HG02610 (cell line): ENCODE results near the gene ADAMTSL3.

ENCODE experiments used
- ATAC-seq: cut with Tn5 transposase; IDR thresholded peaks from one replicate; pipeline ENCODE4 v1.9.1; 2021; ENCODE audit warnings: mild to moderate bottlenecking, moderate library complexity; ENCODE audit not compliant: unreplicated experiment

Gene ADAMTSL3

DNA sequence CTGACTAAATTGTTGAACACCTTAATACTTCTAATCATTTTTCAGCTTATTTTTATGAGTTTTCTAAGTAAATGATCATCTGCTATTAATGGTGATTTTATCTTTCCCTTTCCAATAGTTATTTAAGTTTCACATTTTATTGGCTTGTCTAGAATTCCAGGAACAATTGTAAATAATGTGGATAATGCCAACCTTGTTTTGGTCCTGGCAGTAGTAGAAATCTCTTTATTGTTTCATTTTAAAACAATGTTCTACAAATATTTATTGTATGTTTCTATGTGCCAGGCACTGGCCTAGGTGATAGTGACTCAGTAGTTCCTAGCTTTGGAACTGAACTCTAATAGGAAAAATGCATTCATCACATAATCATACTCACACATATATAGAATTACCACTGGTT lies 264.1 kb downstream of the ADAMTSL3 start:
- ATAC-seq, result no peak

- ATAC-seq, result peak; percentile 88
Measured at GRCh38 chr15:83919319-83919830, 265.5 kb downstream of the ADAMTSL3 start.

DNA sequence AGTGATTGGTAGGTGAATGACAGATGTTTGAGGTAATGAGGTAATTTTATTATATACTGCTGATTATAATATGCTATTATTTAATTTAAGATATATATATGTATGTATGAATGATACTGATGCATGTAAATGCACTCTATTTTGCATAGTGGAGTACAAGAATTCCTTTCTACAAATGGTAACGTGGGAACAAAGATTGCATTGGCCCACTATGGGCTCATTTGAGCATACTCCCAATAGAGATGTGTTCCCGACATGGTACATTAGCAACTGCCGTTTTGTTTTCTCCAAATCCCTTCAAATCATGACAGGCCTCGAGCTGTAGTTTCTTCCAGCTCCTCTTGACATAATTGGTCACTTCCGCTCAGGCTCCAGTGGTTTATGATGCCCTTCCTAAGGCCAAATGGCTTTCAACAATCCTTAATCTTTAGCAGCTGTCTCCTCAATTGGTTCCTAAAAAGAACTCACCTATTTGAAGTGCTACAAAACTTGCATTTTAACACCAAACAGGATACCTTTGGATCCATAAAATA lies 266.1 kb downstream of the ADAMTSL3 start:
- ATAC-seq, result no peak

DNA sequence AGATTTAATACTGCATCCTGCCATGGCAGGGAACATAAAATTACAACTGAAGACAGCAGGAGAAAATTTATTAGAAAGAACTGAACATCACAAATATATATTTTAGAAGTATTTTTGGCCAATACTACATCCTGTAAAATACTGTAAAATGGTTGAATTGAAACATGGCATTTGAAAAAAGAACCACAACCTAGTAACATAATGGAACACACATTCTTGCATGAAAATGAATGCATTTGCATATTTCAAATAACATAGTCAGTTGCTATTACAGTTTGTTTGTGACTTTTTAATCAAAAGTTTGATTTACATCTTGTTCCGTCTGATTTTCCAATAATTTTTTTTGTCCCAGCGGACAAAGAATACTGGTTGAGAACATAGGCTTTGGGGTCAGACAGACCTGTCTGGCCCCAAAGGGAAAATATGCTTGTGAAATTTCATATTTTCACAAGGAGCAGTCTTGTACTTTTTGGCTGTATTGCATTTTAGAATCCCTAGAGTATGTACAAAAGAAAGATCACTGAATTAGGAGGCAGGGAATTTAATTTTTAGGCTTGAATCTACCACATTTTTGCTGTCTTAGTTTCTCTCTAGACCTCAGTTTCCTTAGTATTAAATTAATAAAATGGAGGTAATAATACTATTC lies 268.8 kb downstream of the ADAMTSL3 start:
- ATAC-seq, result no peak

DNA sequence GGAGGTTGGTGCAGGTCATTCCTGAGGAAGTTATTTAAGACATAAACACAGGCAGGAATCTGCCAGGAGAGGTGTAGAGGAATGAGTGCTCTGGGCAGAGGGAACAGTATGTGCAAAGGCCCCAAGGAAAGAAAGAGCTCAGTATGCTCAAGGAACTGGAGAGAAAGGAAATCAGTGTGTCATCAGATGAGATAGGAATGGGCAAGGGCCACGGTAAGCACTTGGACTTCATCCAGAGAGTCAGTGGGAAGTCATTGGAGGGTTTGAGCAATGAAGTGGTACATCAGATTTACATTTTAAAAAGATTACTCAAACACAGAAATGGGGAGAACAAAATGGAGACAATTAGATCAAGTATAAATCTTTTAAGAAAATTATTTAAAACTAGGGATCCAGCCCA lies 272.2 kb downstream of the ADAMTSL3 start:
- ATAC-seq, result no peak

DNA sequence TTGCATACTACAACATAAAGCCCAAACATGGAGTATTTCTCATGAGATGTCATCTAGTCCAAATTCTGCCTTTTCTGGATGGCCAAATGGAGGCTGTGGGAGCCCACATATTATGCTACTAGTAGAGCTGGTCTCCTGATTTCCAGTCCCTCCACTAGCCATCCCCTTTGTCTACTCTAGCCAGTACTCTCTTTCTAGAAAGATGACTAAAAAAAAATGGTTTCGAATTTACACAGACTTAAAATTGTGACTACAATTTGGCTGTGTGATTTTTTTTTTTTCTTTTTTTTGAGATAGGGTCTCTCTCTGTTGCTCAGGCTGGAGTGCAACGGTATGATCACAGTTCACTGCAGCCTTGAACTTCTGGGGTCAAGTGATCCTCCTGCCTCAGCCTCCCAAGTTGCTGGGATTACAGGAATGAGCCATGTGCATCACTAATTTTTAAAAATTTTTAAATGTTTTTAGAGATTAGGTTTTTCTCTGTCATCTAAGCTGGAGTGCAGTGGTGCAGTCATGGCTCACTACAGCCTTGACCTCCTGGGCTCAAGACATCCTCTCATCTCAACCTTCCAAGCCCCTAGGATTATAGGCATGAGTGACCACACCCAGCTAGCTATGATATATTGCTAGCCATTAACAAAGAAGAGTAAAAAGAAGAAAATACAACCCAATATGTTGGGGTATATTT lies 273.9 kb downstream of the ADAMTSL3 start:
- peak; percentile 52 for ATAC-seq

GRCh38 chr15:83928392-83928734 lies 274.4 kb downstream of the ADAMTSL3 start:
- peak; percentile 82 for ATAC-seq

DNA sequence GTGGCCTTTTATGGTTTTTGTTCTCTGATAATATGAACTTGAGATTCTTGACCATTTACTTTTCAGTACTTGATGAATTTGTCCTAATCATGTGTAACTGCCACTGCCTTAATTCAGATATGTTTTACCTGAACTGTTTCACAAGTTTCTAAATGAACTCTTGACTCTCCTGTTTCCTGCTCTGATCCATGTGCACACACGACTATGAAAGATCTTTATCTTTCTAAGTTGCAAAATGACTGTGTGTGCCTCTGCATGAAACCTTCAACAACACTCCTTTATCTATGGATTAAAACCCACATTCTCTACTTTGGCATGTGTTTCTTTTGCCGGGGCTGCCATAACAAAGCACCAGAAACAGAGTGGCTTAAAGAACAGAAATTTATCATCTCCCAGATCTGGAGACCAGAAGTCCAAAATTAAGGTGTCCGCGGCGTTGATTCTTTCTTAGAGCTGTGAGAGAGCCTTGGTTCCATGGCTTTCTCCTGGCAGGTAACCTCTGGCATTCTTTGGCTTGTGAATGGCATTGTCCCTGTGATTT lies 275.0 kb downstream of the ADAMTSL3 start:
- ATAC-seq, result peak; percentile 48

DNA sequence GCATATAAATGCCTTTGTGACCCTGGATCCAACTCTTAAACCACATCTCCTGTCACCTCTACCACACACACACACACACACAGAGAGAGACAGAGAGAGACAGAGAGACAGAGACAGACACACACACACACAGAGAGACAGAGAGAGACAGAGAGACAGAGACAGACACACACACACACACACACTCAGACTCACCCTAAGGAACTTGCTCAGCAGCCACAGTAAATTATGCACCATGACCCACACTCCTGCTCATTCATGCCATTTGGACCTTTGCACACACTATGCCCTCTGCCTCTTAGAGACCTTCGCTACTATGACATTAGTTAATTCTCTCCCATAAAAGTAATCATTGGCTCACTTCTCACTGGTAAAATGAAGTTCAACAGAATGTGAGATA lies 275.7 kb downstream of the ADAMTSL3 start:
- ATAC-seq, result no peak

- ATAC-seq, result no peak
Measured at GRCh38 chr15:83930392-83931212, 276.7 kb downstream of the ADAMTSL3 start.

DNA sequence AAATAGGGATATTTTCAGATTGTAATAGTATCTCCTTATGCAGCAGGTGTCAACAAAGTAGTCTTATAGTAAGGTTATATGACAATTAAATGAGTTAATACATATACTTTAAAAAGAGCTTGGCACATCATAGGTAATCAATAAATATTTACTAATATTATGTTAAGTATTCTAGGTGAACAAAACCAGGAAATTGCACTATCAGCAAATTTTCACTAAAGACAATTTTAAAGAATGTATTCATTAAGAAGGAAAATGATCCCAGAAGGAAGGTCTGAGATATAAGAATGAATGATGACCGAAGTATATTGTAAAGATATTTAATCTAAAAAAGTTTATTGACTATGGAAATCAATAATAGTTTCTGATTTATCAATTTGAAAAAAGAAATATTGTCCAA lies 281.9 kb downstream of the ADAMTSL3 start:
- no peak for ATAC-seq

DNA sequence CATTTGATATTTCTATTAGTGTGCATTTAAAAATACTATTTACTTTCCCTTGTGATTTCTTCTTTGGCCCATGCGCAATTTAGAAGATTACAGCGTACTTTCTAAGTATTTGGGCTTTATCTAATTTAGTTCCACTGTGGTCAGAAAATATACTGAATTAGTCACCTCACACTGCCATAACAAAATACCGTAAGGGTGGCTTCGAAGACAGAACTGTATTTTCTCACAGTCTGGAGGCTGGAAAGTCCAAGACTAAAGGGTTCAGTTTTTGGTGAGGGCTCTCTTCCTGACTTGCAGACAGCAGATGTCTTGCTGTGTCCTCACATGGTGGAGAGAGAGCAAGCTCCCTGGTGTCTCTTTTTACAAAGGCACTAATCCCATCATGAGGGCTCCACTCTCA lies 286.2 kb downstream of the ADAMTSL3 start:
- ATAC-seq, result peak; percentile 69

GRCh38 chr15:83943043-83943442 lies 289.1 kb downstream of the ADAMTSL3 start:
- ATAC-seq, result no peak

DNA sequence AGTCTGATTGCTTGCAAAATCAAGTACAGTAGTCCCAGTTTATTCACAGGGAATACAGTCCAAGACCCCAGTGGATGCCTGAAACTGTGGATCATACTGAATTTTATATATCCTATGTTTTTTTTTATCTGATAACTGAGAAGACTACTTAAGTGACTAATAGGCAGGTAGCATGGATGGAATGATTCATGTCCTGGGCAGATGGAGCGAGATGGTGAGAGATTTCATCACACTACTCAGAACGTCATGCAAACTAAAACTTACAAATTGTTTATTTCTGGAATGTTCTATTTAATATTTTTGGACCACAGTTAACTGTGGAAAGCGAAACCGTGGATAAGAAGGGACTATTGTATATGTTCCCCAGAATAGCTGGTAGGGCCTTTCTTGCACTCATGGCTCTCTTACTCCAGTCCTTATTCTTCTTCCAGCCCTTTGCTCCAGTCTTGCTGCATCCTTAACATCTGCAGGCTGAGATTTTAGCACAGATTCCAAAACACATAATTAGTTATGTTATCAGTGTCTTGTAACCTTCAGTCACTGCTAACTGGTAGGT lies 290.0 kb downstream of the ADAMTSL3 start:
- ATAC-seq, result no peak

DNA sequence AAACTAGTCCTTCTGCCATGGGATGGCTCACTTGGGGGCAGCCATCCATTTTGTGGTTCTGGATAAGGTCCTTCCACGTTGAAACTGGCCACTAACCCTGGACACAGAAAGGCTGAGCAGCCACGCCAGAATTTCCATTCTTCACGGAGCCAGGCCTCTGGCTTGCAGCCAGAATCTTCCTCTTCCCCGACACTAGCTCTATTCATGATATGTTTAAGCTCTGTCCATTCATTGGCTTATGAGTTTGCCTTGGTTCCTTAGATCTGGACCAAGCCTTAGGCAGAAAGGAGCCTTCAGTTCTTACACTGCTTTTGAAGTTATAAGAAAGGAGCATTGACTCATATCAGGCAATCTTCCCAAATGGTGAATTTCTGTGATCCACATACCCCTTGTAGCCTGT lies 293.2 kb downstream of the ADAMTSL3 start:
- no peak for ATAC-seq

GRCh38 chr15:83954506-83954905 lies 300.6 kb downstream of the ADAMTSL3 start:
- ATAC-seq, result no peak

DNA sequence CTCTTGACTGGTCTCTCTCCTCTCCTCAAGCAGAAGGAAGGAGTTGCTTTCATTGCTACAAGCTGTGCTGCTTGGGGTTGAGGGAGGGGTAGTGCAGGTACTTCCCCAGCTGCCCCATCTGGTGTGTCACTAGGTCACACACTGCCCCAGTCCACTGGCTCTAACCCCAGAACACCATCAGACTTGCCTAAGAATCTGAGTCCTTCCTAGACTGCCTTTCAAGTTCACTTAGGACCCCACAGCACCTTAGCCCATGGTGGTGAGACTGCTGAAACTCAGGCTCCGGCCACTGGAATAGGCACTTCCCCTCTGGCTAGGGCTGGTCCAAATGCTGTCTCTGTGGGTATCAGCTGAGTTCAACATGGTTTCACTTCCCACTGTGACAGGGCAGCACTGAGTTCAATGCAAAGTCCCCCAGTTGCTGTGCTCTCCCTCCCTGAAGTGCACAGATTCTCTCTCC lies 301.9 kb downstream of the ADAMTSL3 start:
- peak; percentile 98 for ATAC-seq

GRCh38 chr15:83956887-83957286 lies 303.0 kb downstream of the ADAMTSL3 start:
- no peak for ATAC-seq

- no peak for ATAC-seq
Measured at GRCh38 chr15:83959477-83959876, 305.6 kb downstream of the ADAMTSL3 start.

GRCh38 chr15:83960192-83960829 lies 306.4 kb downstream of the ADAMTSL3 start:
- ATAC-seq, result no peak
